Activated naive CD4-positive, alpha-beta T cell treated with anti-CD3 and anti-CD28 coated beads, Interleukin-2, amount 10 ng/mL, durations not matched to agents 7 days and 5 days (primary cell): ENCODE data around the gene SMG1.
A peak's percentile ranks its signal among the peaks of the same experiment; 100 is the strongest.

Source experiments
- CTCF ChIA-PET: fragments of 350-600 bp; sonication (Branson Sonifier 250); formaldehyde crosslinking; loops from one replicate; lab custom pipeline; 2021; ENCODE audit warnings: antibody characterized with exemption; lab: Charles Lee
- DNase-seq: peaks from one replicate; pipeline ENCODE4 v3.0.0-alpha.2; 2020
- H3K27ac Mint-ChIP-seq: one replicate; pipeline ENCODE4 v1.8.0; 2021; ENCODE audit warnings: mild to moderate bottlenecking, moderate library complexity, mixed read lengths
- H3K27me3 Mint-ChIP-seq: one replicate; pipeline ENCODE4 v1.8.0; 2021; ENCODE audit warnings: mild to moderate bottlenecking, mixed read lengths
- H3K36me3 Mint-ChIP-seq: one replicate; pipeline ENCODE4 v1.8.0; 2021; ENCODE audit warnings: mixed read lengths
- H3K4me1 Mint-ChIP-seq: one replicate; pipeline ENCODE4 v1.8.0; 2021; ENCODE audit warnings: mixed read lengths
- H3K4me3 Mint-ChIP-seq: one replicate; pipeline ENCODE4 v1.8.0; 2021; ENCODE audit warnings: mild to moderate bottlenecking, moderate library complexity, mixed read lengths
- H3K9me3 Mint-ChIP-seq: one replicate; pipeline ENCODE4 v1.8.0; 2021; ENCODE audit warnings: mixed read lengths

Gene SMG1

GRCh38 chr16:18811925-18812324 is 114.3 kb downstream of the SMG1 start:
- Mint-ChIP-seq H3K9me3 (no peaks in the 10 kb centered on the region), H3K4me1 (no peaks in the 10 kb centered on the region), H3K27ac (no peak overlapping the region), H3K4me3 (no peak overlapping the region), H3K36me3 (peaks cover 60% of the 10 kb centered on the region), H3K27me3 (no peaks in the 10 kb centered on the region)
- no peak for DNase-seq
- CTCF ChIA-PET = no interaction called here

DNA sequence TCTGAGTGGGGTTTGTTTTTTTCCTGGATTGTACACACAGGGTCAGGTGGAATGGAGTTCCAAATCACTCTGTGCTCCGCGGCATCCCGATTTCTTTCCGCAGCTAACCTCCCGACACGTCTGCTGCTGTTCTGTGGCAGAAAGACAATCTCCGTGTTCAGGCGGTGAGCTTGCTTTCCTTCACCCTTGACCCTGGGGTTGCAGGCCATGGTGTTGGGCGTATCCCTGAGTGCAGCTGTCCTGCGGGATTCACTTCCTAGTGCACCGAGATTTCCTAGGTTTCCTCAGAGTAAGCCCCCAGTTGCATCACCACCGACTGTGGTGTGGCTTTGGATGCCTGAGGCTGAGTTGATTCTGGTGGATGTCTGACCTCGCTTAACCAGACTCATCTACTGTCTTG is 117.0 kb downstream of the SMG1 start:
- H3K27me3 Mint-ChIP-seq = no peaks in the 10 kb centered on the region
- CTCF ChIA-PET = no interaction called here
- H3K4me1 Mint-ChIP-seq = peaks cover 19% of the 10 kb centered on the region
- no peaks in the 10 kb centered on the region for H3K9me3 Mint-ChIP-seq
- H3K4me3 Mint-ChIP-seq = no peak overlapping the region
- peak overlapping the region; percentile 11 for H3K27ac Mint-ChIP-seq
- DNase-seq = no peak
- peaks cover 62% of the 10 kb centered on the region for H3K36me3 Mint-ChIP-seq

GRCh38 chr16:18805257-18805773 is 120.9 kb downstream of the SMG1 start:
- no peak overlapping the region for H3K4me3 Mint-ChIP-seq
- H3K27me3 Mint-ChIP-seq = peaks cover 8% of the 10 kb centered on the region
- no peaks in the 10 kb centered on the region for H3K9me3 Mint-ChIP-seq
- CTCF ChIA-PET = interaction anchor here (0.5 kb wide), 1 partner anchor 972 kb away, joined by 3 read pairs; no protein-coding TSS in a partner anchor
- DNase-seq = no peak
- peaks cover 42% of the 10 kb centered on the region for H3K4me1 Mint-ChIP-seq
- peak overlapping the region; percentile 88 for H3K27ac Mint-ChIP-seq
- H3K36me3 Mint-ChIP-seq = peaks cover 55% of the 10 kb centered on the region

GRCh38 chr16:18804540-18804939 is 121.7 kb downstream of the SMG1 start:
- Mint-ChIP-seq H3K4me1 (peaks cover 50% of the 10 kb centered on the region), H3K4me3 (no peak overlapping the region), H3K9me3 (no peaks in the 10 kb centered on the region), H3K27me3 (peaks cover 8% of the 10 kb centered on the region), H3K36me3 (peaks cover 55% of the 10 kb centered on the region), H3K27ac (peak overlapping the region; percentile 88)
- CTCF ChIA-PET = interaction anchor here (0.5 to 1.2 kb wide), 4 partner anchors 24 to 971 kb away, joined by 3 to 5 read pairs (median 3); no protein-coding TSS in a partner anchor
- DNase-seq = no peak

DNA sequence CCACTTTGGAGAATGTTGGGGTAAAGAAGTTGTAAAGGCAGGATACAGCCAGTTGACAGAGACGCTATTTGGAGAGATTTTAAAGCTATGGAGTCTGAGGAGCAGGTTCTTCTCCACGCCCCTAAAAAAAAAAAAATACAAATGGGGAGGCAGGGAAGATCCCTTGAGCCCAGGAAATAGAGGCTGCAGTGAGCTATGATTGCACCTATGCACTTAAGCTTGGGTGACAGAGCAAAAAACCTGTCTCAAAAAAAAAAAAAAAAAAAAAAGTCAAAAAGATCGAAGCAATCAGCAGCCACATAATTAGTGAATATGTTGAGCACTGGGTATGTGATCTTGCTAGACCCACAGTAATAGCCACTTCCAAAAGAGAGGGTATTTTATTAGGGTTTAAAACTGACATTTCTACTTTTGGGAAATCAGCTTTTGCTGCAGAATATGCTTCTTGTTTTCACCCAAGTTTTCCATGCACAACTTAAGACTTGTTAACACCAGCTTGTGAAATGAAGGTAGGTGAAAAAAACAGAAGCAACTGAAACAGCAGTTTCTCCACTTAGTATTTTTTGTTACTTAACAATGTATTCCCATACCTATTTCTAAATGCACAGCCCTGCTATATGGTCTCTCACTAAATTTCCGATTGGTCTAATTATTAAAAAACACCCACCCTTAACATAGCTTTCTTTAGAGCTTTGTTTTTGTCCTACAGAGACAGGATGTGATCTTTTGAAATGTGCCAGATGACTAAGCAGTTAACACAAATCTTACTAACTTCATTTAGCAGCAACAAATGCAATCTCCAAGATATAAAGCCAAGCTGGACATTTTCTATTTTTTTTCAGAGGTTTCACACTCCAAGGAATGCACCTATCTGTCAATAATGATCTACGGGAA is 122.4 kb downstream of the SMG1 start:
- Mint-ChIP-seq H3K4me3 (peak overlapping the region; percentile 7), H3K27ac (peak overlapping the region; percentile 88), H3K9me3 (no peaks in the 10 kb centered on the region), H3K27me3 (peaks cover 8% of the 10 kb centered on the region), H3K36me3 (peaks cover 51% of the 10 kb centered on the region), H3K4me1 (peaks cover 56% of the 10 kb centered on the region)
- CTCF ChIA-PET = interaction anchor here (0.6 to 2.1 kb wide), 6 partner anchors 13 to 166 kb away, joined by 3 to 7 read pairs (median 4); no protein-coding TSS in a partner anchor
- no peak for DNase-seq

DNA sequence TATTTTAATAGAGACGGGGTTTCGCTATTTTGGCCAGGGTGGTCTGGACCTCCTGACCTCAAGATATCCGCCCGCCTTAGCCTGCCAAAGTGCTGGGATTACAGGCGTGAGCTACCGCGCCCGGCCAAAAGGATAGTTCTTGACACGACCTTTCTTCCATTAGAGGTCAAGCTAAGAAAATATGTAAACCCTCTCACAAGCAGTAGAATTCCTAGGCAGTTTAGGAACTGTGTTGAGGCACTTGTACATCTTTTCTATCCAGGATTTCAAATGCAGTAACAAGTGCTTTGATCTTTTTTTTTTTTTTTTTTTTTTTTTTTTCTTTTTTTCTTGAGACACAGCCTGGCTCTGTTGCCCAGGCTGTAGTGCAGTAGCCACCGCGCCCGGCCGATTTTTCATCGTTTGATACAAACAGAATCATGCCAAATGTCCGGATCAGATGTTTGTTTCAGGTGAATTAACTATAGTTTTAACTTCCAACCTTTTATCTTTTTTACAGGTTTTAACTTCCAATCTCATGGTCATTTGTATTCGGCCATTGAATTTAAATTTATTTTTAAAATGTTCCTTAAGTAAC is 123.4 kb downstream of the SMG1 start:
- Mint-ChIP-seq H3K9me3 (no peaks in the 10 kb centered on the region), H3K27ac (peak overlapping the region; percentile 95), H3K4me1 (peaks cover 65% of the 10 kb centered on the region), H3K36me3 (peaks cover 54% of the 10 kb centered on the region), H3K4me3 (peak overlapping the region; percentile 96), H3K27me3 (peaks cover 8% of the 10 kb centered on the region)
- DNase-seq = no peak
- CTCF ChIA-PET = interaction anchor here (1.1 to 2.1 kb wide), 3 partner anchors 12 to 17 kb away, joined by 4 to 10 read pairs (median 7); partner anchors contain the start of gene RPS15A

- Mint-ChIP-seq H3K27me3 (peaks cover 8% of the 10 kb centered on the region), H3K4me1 (peaks cover 74% of the 10 kb centered on the region), H3K36me3 (peaks cover 55% of the 10 kb centered on the region), H3K9me3 (no peaks in the 10 kb centered on the region), H3K27ac (peak within 1 kb of the TSS; percentile 95), H3K4me3 (peak within 1 kb of the TSS; percentile 96)
- peak; percentile 99 for DNase-seq
- CTCF ChIA-PET = interaction anchor here (0.6 to 2.3 kb wide), 13 partner anchors 9 to 174 kb away, joined by 3 to 10 read pairs (median 4); partner anchors contain the start of gene RPS15A
Measured at GRCh38 chr16:18801145-18801972, 124.8 kb downstream of the SMG1 start, which contains the start of gene ARL6IP1. ARL6IP1 (minus strand) TSS chr16:18801549; CDS start chr16:18801466, 83 bp downstream.

DNA sequence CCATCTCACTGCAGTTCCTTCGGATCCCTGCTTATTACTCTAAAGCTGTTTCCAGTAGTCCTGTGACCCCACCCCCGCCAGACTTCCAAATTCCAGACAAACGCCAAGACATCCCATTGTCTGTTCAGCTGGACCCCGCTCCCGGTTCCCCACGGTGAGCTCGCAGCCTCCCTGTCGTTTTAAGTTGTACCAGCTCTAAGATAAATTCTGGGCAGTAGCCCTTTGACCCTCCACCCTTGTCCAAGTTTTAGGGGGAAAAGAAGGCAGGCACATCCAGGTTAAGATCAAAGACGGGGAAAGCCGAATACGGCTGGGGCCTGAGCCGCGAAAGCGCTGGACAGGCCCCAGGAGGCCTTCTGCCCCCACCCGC is 125.4 kb downstream of the SMG1 start:
- DNase-seq = no peak
- H3K4me1 Mint-ChIP-seq = peaks cover 76% of the 10 kb centered on the region
- CTCF ChIA-PET = interaction anchor here (0.7 to 2.3 kb wide), 6 partner anchors 10 to 169 kb away, joined by 3 to 10 read pairs (median 4); no protein-coding TSS in a partner anchor
- no peaks in the 10 kb centered on the region for H3K9me3 Mint-ChIP-seq
- peaks cover 54% of the 10 kb centered on the region for H3K36me3 Mint-ChIP-seq
- H3K27me3 Mint-ChIP-seq = peaks cover 8% of the 10 kb centered on the region
- peak overlapping the region; percentile 95 for H3K27ac Mint-ChIP-seq
- H3K4me3 Mint-ChIP-seq = peak overlapping the region; percentile 96

GRCh38 chr16:18800293-18800692 is 125.9 kb downstream of the SMG1 start:
- Mint-ChIP-seq H3K27me3 (peaks cover 8% of the 10 kb centered on the region), H3K36me3 (peaks cover 56% of the 10 kb centered on the region), H3K27ac (peak overlapping the region; percentile 95), H3K4me3 (peak overlapping the region; percentile 96), H3K4me1 (peaks cover 74% of the 10 kb centered on the region), H3K9me3 (no peaks in the 10 kb centered on the region)
- CTCF ChIA-PET = interaction anchor here (0.9 to 2.3 kb wide), 5 partner anchors 9 to 34 kb away, joined by 3 to 10 read pairs (median 4); no protein-coding TSS in a partner anchor
- DNase-seq = no peak

DNA sequence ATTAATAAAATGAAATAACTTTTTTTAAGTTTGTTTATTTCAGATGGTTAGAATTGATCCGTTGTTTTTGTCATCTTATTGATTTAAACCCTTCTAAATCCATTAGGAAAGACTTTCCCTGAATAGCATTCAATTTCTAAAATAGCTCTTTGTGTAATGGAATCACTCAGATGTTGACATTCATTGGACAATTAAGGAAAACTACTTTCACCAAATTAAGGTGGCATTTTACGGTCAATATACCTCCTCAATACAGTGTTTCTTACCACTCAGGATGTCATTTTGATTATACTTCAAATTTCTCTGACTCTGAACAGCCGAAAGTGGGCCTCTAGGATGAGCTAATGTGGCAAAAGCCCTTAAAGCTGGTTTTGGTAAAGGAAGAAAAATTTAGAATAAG is 126.7 kb downstream of the SMG1 start:
- Mint-ChIP-seq H3K27ac (peak overlapping the region; percentile 95), H3K36me3 (peaks cover 59% of the 10 kb centered on the region), H3K9me3 (no peaks in the 10 kb centered on the region), H3K4me1 (peaks cover 66% of the 10 kb centered on the region), H3K27me3 (peaks cover 8% of the 10 kb centered on the region), H3K4me3 (peak overlapping the region; percentile 96)
- no peak for DNase-seq
- CTCF ChIA-PET = interaction anchor here (0.9 to 1.5 kb wide), 2 partner anchors 9 to 35 kb away, joined by 3 to 4 read pairs; no protein-coding TSS in a partner anchor

DNA sequence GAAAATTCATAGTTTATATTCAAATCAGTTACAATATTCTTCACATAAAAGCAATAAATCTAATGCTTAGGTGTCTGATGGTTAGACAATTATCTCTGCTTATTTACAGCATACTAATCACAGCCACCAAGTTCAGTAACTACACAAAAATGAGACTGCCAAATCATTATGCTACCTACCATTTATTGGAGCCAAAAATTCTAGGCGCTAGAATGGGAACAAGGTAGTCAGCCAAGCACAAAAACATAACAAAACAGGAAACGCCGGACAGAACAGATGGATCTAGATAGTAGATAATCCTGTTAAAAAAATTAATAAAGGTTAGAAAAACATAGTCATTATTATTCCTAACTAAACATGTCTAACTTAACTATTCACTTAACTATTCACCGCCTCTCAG is 128.5 kb downstream of the SMG1 start:
- H3K9me3 Mint-ChIP-seq = no peaks in the 10 kb centered on the region
- H3K27me3 Mint-ChIP-seq = peaks cover 8% of the 10 kb centered on the region
- CTCF ChIA-PET = no interaction called here
- H3K36me3 Mint-ChIP-seq = peaks cover 65% of the 10 kb centered on the region
- H3K4me3 Mint-ChIP-seq = peak overlapping the region; percentile 14
- DNase-seq = no peak
- peaks cover 49% of the 10 kb centered on the region for H3K4me1 Mint-ChIP-seq
- no peak overlapping the region for H3K27ac Mint-ChIP-seq

GRCh38 chr16:18796377-18796776 is 129.8 kb downstream of the SMG1 start:
- H3K4me3 Mint-ChIP-seq = no peak overlapping the region
- H3K27me3 Mint-ChIP-seq = peaks cover 3% of the 10 kb centered on the region
- no peak overlapping the region for H3K27ac Mint-ChIP-seq
- no peaks in the 10 kb centered on the region for H3K9me3 Mint-ChIP-seq
- CTCF ChIA-PET = no interaction called here
- no peak for DNase-seq
- peaks cover 75% of the 10 kb centered on the region for H3K36me3 Mint-ChIP-seq
- H3K4me1 Mint-ChIP-seq = peaks cover 47% of the 10 kb centered on the region

- H3K27ac Mint-ChIP-seq = no peak overlapping the region
- peaks cover 44% of the 10 kb centered on the region for H3K4me1 Mint-ChIP-seq
- H3K27me3 Mint-ChIP-seq = no peaks in the 10 kb centered on the region
- DNase-seq = no peak
- H3K9me3 Mint-ChIP-seq = no peaks in the 10 kb centered on the region
- CTCF ChIA-PET = interaction anchor here (0.8 kb wide), 1 partner anchor 9 kb away, joined by 3 read pairs; the partner anchor contains the start of gene ARL6IP1
- H3K36me3 Mint-ChIP-seq = peaks cover 77% of the 10 kb centered on the region
- no peak overlapping the region for H3K4me3 Mint-ChIP-seq
Measured at GRCh38 chr16:18792836-18793433, 133.3 kb downstream of the SMG1 start.
